Pancreas (tissue), 10 donors: ENCODE results near the gene TERT. TPM values are rescaled to one million over a fixed set of nuclear protein-coding genes. Genes with fewer than 3 reads are reported as not detected.

Source experiments
- ATAC-seq, 4 donors: fragments of 200-7000 bp; cut with Tn5 transposase; one replicate each; pipeline versions ENCODE4 v1.8.0 to v1.9.1; 2020; ENCODE audit warnings: mild to moderate bottlenecking in 4 of 4, moderate library complexity in 4 of 4
- DNase-seq, 6 donors: peaks; one replicate each; pipeline ENCODE4 v3.0.0-alpha.2; 2020
- FAIRE-seq: peaks from 2 replicates; lab custom pipeline; 2012; peaks lifted over from hg19 to GRCh38; lab: Jason Lieb, UNC
- H3K27ac ChIP-seq, 4 donors: fragments of 200-600 bp; sonication (generic); 1 replicate in 3 of 4; 2 replicates in 1 of 4; pipeline versions ENCODE4 v1.5.0 to v1.8.0; 2020
- H3K27me3 ChIP-seq, 4 donors: fragments of 200-600 bp; one replicate each; pipeline ENCODE4 v1.8.0; 2021
- H3K36me3 ChIP-seq, 3 donors: fragments of 200-600 bp; sonication (generic) in 1 of 3; one replicate each; pipeline versions ENCODE4 v1.5.0 to v1.8.0; 2020 to 2021
- H3K4me1 ChIP-seq, 3 donors: fragments of 200-600 bp; one replicate each; pipeline ENCODE4 v1.8.0; 2021
- H3K4me3 ChIP-seq, 4 donors: fragments of 200-600 bp; sonication (generic) in 2 of 4; one replicate each; pipeline versions ENCODE4 v1.5.0 to v1.8.0; 2020 to 2021
- H3K9me3 ChIP-seq, 4 donors: fragments of 200-600 bp; one replicate each; pipeline ENCODE4 v1.8.0; 2021
- WGBS, 2 donors: extraction: QIAGEN DNeasy Blood & Tissue Kit; methylation state at CpG; one replicate each; pipeline ENCODE4 v1.1.7; 2013; 5-methylcytosine and 5-hydroxymethylcytosine counted together
- intact Hi-C, 3 donors: fragments of 100-400 bp; cut with DNase I; formaldehyde crosslinking; loops; one replicate each; pipeline versions ENCODE4 v1.11.1 to v1.14.2; 2022
- polyA plus RNA-seq, 2 donors: library from polyadenylated mRNA; stranded (reverse); fragments of 200-250 nt; gene quantifications; one replicate each; pipeline ENCODE4 v1.2.3, GENCODE V29; 2013
- total RNA-seq, 6 donors: library from RNA; stranded (reverse); fragmentation: NEBNext Ultra II Directional in 4 of 6; extraction: Animal tissue kit (Norgen Biotek cat#: 25700) in 4 of 6; gene quantifications; one replicate each; pipeline versions ENCODE4 v1.2.1 to v1.2.4, GENCODE V29; 2021 to 2023
- TF ChIP-seq, protein P1 (sequence below), 4 donors: fragments of 200-600 bp; sonication (generic) in 3 of 4; IDR thresholded peaks; one replicate each; pipeline versions ENCODE4 v1.5.0 to v1.8.0; 2021; ENCODE audit warnings: antibody characterized with exemption in 4 of 4
- donor health status: healthy with polysubstance abuse.
- donor health status: DM: no; HTN: no; CAD: no; lungs with moderate emphysema.
- donor health status: DM: no; HTN: no; CAD: no.
- donor health status: control.
- donor health status: control.
- donor health status: Bipolar disorder and iron deficiency.
- donor health status: DM: yes; HTN: yes; CAD: no.
- donor health status: DM: no; HTN: no; CAD: no.
- donor health status: DM: no; HTN: no; CAD: no.
- donor health status: DM: yes; HTN: yes; CAD: no.

Gene TERT
- total and polyA plus RNA-seq, 8 donors, result 0.06 to 0.28 (median 0.25) TPM; not detected in 5

DNA sequence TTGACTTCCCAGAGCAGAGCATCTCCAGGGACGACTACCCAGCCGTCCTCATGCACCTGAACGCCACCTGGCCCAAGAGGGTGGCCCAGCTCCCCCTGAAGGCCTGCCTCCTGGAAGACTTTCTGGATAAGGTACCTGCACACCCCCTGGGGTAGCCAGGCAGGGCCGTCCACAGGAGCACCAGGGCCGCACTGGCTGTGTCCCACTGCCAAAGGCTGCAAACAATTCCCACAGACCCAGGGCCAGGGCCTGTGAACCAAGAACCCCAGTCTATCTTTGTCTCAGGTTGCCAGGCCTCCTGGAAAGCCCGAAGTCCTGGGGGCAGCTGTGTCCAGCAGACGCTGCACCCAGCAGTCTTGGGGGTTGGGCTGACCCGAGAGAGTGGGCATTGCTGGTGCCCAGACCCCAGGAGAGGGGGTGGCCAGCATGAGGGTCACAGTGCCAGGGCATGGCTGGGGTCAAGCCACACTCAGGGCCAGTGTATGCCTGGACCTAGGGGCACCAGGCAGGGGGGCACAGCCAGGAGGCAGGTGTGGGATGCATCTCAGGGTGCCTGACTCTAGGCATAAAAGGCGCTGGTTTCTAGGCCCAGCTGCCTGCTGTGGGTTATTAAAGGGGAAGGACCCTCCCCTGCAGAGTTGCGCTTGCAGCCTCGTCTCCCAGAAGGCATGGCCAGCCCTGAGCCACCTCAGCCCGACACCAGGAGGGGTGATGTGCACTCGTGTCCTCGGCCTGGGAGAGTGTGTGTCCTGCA is 52.0 kb downstream of the TERT start:
- no peak for FAIRE-seq

DNA sequence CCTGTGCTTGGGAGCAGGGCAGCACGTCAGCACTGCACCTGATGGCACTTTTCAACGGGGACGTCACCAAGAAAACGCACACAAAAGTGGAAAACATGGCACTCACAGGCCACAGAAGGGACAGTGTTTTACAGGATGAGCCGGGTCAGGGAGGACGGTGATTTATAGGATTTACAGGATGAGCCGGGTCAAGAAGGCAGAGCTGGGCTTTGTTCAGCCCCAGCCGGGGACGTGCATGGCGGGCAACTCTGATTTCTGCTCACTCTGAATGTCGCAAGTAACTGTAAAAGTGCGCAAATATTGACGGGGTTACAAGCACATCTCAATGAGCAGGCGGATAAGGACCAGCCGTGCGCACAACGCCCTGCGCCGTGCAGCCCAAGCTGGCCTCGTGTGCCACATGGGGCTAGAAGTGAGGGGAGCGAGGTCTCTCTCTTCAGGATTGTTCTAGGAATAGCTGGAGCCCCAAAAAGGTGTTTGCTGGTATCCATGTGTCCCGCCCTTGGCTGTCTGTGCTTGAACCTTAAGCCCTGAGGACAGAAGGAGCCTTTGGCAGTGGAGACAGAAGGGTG is 53.3 kb downstream of the TERT start:
- FAIRE-seq, result no peak
- ATAC-seq, result no peak
- WGBS, 2 donors, result 70 to 77% methylated on average over 22 of the region's 22 CpGs
- H3K27ac ChIP-seq, result no peak overlapping the region
- no peak for DNase-seq
- no peaks in the 10 kb centered on the region for H3K9me3 ChIP-seq
- H3K4me1 ChIP-seq, result no peaks in the 10 kb centered on the region
- peaks cover 0 to 9% (median 0%) of the 10 kb centered on the region in 4 donors for H3K27me3 ChIP-seq
- TF ChIP-seq, protein P1, sequence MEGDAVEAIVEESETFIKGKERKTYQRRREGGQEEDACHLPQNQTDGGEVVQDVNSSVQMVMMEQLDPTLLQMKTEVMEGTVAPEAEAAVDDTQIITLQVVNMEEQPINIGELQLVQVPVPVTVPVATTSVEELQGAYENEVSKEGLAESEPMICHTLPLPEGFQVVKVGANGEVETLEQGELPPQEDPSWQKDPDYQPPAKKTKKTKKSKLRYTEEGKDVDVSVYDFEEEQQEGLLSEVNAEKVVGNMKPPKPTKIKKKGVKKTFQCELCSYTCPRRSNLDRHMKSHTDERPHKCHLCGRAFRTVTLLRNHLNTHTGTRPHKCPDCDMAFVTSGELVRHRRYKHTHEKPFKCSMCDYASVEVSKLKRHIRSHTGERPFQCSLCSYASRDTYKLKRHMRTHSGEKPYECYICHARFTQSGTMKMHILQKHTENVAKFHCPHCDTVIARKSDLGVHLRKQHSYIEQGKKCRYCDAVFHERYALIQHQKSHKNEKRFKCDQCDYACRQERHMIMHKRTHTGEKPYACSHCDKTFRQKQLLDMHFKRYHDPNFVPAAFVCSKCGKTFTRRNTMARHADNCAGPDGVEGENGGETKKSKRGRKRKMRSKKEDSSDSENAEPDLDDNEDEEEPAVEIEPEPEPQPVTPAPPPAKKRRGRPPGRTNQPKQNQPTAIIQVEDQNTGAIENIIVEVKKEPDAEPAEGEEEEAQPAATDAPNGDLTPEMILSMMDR (IDR thresholded peaks at IDR 0.05), result no peak
- intact Hi-C loops, result no loop called here
- no peak overlapping the region for H3K4me3 ChIP-seq
- no peaks in the 10 kb centered on the region for H3K36me3 ChIP-seq

More for the DNA sequence above, 52.0 kb downstream of the TERT start:
- peak in 1 of 6 donors; percentile 58 for DNase-seq
- TF ChIP-seq, protein P1 (IDR thresholded peaks at IDR 0.05), result no peak
- no peak for ATAC-seq
- Histone ChIP-seq H3K9me3 (no peaks in the 10 kb centered on the region), H3K36me3 (no peaks in the 10 kb centered on the region), H3K27me3 (peaks cover 0 to 9% (median 0%) of the 10 kb centered on the region in 4 donors), H3K4me3 (no peak overlapping the region), H3K27ac (no peak overlapping the region), H3K4me1 (no peaks in the 10 kb centered on the region)
- intact Hi-C loops, result no loop called here
- 56 to 62% methylated on average over 14 of the region's 14 CpGs for whole genome bisulfite sequencing, 2 donors

DNA sequence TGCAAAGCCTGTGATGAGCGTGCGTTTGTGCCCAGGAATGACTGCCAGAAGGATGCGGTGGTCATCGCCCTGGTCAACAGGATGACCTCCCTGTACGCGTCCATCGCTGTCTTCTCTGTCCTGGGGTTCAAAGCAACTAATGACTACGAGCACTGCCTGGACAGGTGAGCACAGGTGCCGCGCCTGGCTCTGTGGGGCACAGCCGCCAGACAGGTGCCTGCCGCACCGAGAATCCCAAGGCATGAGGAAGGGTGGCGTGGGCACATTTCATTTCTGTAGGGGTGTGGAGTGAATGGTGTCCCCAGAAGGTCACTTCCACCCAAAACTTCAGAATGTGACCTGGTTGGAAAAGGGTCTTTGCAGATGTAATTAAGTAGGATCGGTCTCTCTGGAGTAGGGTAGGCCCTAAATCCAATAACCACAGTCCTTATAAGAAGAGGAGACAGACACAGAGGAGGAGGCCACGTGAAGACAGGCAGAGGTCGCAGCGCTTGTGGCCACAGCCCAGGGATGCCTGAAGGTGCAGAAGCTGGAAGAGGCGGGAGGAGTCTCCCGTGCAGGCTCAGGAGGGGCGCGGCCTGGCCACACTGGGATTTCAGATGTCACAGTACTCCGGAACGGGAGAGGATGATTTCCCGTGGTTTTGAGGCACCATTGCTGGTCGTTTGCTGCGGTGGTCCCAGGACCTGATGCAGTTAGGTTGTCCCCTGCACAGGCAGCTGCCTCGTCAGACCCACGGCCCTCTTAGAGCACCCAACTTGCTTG is 54.2 kb downstream of the TERT start:
- no peak overlapping the region for H3K4me3 ChIP-seq
- no peaks in the 10 kb centered on the region for H3K4me1 ChIP-seq
- no peak for ATAC-seq
- H3K36me3 ChIP-seq, result no peaks in the 10 kb centered on the region
- intact Hi-C loops, result no loop called here
- no peak overlapping the region for H3K27ac ChIP-seq
- H3K27me3 ChIP-seq, result peaks cover 0 to 6% (median 0%) of the 10 kb centered on the region in 4 donors
- 73 to 83% methylated on average over 27 to 29 of the region's 29 CpGs for WGBS, 2 donors
- H3K9me3 ChIP-seq, result no peaks in the 10 kb centered on the region
- TF ChIP-seq, protein P1 (IDR thresholded peaks at IDR 0.05), result no peak
- FAIRE-seq, result no peak
- DNase-seq, result no peak

DNA sequence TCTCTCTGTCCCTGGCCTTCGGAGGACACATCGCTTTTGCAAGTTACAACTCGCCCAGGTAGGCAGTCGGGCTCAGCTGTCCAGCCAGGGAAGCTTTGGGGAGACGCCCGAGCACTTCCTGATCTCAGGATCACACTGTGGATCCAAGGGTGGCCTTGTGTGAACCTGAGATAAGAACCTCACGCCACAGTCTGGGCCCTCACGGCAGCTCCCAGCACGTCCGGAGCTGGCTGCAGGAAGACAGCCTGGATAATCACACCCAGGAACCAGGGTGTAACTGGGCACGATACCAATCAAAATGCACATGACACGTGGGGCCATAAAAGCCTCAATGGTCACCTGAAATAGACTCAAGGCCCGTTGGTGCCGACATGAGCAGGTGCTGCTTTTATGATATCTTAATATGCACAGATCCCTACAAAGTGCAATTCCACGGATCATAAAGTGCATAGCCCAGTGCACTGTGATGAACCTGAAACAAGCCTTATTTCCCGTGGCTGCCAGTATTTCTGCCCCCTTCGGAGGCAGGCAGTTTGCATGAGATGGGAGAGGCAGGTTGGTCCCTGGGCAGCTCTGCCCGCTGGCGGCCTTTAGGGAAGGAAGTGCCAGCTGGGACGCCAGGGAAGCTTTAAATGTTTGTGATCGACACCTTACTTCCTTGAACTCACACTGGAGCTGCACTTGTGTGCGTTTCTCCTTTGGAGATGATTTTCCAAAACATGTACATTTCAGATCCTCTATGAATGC is 55.2 kb downstream of the TERT start:
- Histone ChIP-seq H3K4me3 (no peak overlapping the region), H3K36me3 (no peaks in the 10 kb centered on the region), H3K27me3 (no peaks in the 10 kb centered on the region), H3K9me3 (no peaks in the 10 kb centered on the region), H3K27ac (no peak overlapping the region), H3K4me1 (no peaks in the 10 kb centered on the region)
- DNase-seq, result no peak
- FAIRE-seq, result peak; percentile 9
- TF ChIP-seq, protein P1 (IDR thresholded peaks at IDR 0.05), result no peak
- intact Hi-C loops, result no loop called here
- WGBS, 2 donors, result 57 to 66% methylated on average over 22 of the region's 22 CpGs
- peak in 2 of 4 donors; percentile 19 to 38 for ATAC-seq
